NK-92 (cell line): ENCODE data around the gene GOLGA6L9.
"Not testable (repeated sequence)": the region's sequence is repeated elsewhere in the genome, so short reads cannot be mapped to it uniquely, and the experiment has no call there.

ENCODE experiments used
- DNase-seq: peaks from one replicate; lab custom pipeline; 2025; ENCODE audit not compliant: unreplicated experiment; lab: John Stamatoyannopoulos, UW

The GOLGA6L9 gene

GRCh38 chr15:82429693-82430092, at the start of gene GOLGA6L9:
TSS of gene GOLGA6L9 (plus strand) at chr15:82429816. CDS start at chr15:82430080, 264 bp downstream.
- DNase-seq = not testable (repeated sequence)

GRCh38 chr15:82381330-82381955, 48.2 kb upstream of the GOLGA6L9 start:
- not testable (repeated sequence) for DNase-seq

- DNase-seq = not testable (repeated sequence)
These were observed 42.4 kb upstream of the GOLGA6L9 start for GRCh38 chr15:82387209-82387608.

- DNase-seq = not testable (repeated sequence)
These were observed 39.5 kb upstream of the GOLGA6L9 start for GRCh38 chr15:82390152-82390551.

GRCh38 chr15:82392077-82392476, 37.5 kb upstream of the GOLGA6L9 start:
- DNase-seq = not testable (repeated sequence)

GRCh38 chr15:82393671-82394070, 35.9 kb upstream of the GOLGA6L9 start:
- no peak for DNase-seq

- not testable (repeated sequence) for DNase-seq
These were observed 33.8 kb upstream of the GOLGA6L9 start for GRCh38 chr15:82395788-82396187.

GRCh38 chr15:82397817-82398216, 31.8 kb upstream of the GOLGA6L9 start:
- DNase-seq = no peak

- no peak for DNase-seq
These were observed 30.8 kb upstream of the GOLGA6L9 start for GRCh38 chr15:82398785-82399184.

GRCh38 chr15:82399366-82400103, 30.1 kb upstream of the GOLGA6L9 start:
- DNase-seq = not testable (repeated sequence)

- DNase-seq = not testable (repeated sequence)
These were observed 27.7 kb upstream of the GOLGA6L9 start for GRCh38 chr15:82401918-82402317.

- DNase-seq = not testable (repeated sequence)
These were observed 27.3 kb upstream of the GOLGA6L9 start for GRCh38 chr15:82402341-82402740.

- DNase-seq = not testable (repeated sequence)
These were observed 23.4 kb upstream of the GOLGA6L9 start for GRCh38 chr15:82406211-82406610.

GRCh38 chr15:82410306-82410705, 19.3 kb upstream of the GOLGA6L9 start:
- not testable (repeated sequence) for DNase-seq

GRCh38 chr15:82411595-82411994, 18.0 kb upstream of the GOLGA6L9 start:
- DNase-seq = not testable (repeated sequence)

GRCh38 chr15:82414525-82415191, 15.0 kb upstream of the GOLGA6L9 start:
- not testable (repeated sequence) for DNase-seq

GRCh38 chr15:82420516-82420915, 9.1 kb upstream of the GOLGA6L9 start:
- DNase-seq = not testable (repeated sequence)

- DNase-seq = not testable (repeated sequence)
These were observed 8.7 kb upstream of the GOLGA6L9 start for GRCh38 chr15:82420966-82421365.

- DNase-seq = not testable (repeated sequence)
These were observed 2.5 kb upstream of the GOLGA6L9 start for GRCh38 chr15:82427117-82427516.

- not testable (repeated sequence) for DNase-seq
These were observed 15.8 kb downstream of the GOLGA6L9 start for GRCh38 chr15:82445420-82445819.

GRCh38 chr15:82457336-82457735, 27.7 kb downstream of the GOLGA6L9 start:
- not testable (repeated sequence) for DNase-seq

- not testable (repeated sequence) for DNase-seq
These were observed 36.0 kb downstream of the GOLGA6L9 start for GRCh38 chr15:82465629-82466028.
